ENCODE measurements around the gene TSPYL1. TPM values are rescaled to one million over a fixed set of nuclear protein-coding genes. Genes with fewer than 3 reads are reported as not detected.
A peak's percentile ranks its signal among the peaks of the same experiment; 100 is the strongest.
"Not testable (repeated sequence)": the region's sequence is repeated elsewhere in the genome, so short reads cannot be mapped to it uniquely, and the experiment has no call there.

The TSPYL1 gene
- total RNA-seq, 5 donors from 2014 or later (not counting 1 experiment from before 2014, with no cell fraction given): 83.4 to 215 (median 86.8) TPM

DNA sequence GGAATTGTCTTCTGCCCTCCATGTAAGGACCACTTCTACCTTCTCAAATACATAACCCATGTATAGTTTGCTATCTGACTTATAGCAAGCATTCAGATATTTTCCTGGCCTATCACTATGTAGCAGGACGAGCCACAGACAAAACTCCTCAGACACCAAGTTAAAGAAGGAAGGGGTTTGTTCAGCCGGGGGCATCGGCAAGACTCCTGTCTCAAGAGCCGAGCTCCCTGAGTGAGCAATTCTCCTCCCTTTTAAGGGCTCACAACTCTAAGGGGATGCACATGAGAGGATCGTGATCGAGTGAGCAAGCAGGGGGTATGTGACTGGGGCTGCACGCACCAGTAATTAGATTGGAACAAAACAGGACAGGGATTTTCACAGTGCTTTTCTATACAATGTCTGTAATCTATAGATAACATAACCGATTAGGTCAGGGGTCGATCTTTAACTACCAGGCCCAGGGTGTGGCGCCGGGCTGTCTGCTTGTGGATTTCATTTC lies 46.0 kb upstream of the TSPYL1 start:
- H3K4me3 ChIP-seq (ENCODE audit: control insufficient read depth in 1 of 2, extremely low read depth in 1 of 2, low read length in 1 of 2); H3K4me3 Mint-ChIP-seq; H3K9me3 ChIP-seq; H3K4me1 Mint-ChIP-seq; H3K9me3 Mint-ChIP-seq; H3K36me3 Mint-ChIP-seq; H3K27ac ChIP-seq (ENCODE audit: low read length); POLR2A ChIA-PET; DNase-seq; CTCF ChIA-PET; H3K27me3 Mint-ChIP-seq; ATAC-seq (replicated peaks in 1 of 4); H3K27me3 ChIP-seq (replicated peaks in 1 of 2; ENCODE audit: control insufficient read depth in 2 of 2, extremely low read depth in 1 of 2, insufficient read depth in 2 of 2, low read length in 1 of 2); H3K36me3 ChIP-seq (ENCODE audit: control insufficient read depth in 2 of 2, extremely low read depth in 1 of 2, insufficient read depth in 1 of 2, low read length in 1 of 2); H3K4me1 ChIP-seq (ENCODE audit: control insufficient read depth in 1 of 2, extremely low read depth in 1 of 2, insufficient read depth in 2 of 2, low read length in 2 of 2); H3K27ac Mint-ChIP-seq: not testable (repeated sequence)
- no CpG with 5 or more reads among the region's 11 CpGs for WGBS (ENCODE audit: insufficient coverage)

DNA sequence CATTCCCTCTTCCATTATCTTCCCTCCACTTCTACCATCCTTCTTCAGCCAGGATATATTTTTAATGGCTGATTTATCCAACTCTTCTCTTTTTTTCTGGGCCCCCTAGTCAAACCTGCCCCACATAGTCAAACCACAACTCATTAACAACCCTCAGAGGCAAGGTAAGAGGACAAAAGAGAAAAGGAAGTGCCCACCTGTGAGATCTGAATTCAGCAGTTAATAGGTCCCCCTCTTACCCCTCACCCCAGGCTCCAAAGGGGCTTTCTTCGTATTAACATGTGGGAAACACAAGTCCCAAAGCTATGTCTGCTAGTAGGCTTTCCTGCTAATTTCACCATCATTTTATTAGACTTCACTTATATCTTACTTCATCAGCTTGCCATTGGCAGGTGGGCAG lies 44.1 kb upstream of the TSPYL1 start:
- Histone ChIP-seq H3K4me1 (ENCODE audit: control insufficient read depth in 1 of 2, extremely low read depth in 1 of 2, insufficient read depth in 2 of 2, low read length in 2 of 2) (no peaks in the 10 kb centered on the region), H3K9me3 (no peaks in the 10 kb centered on the region), H3K27ac (ENCODE audit: low read length) (no peak overlapping the region), H3K36me3 (ENCODE audit: control insufficient read depth in 2 of 2, extremely low read depth in 1 of 2, insufficient read depth in 1 of 2, low read length in 1 of 2) (no peaks in the 10 kb centered on the region), H3K4me3 (ENCODE audit: control insufficient read depth in 1 of 2, extremely low read depth in 1 of 2, low read length in 1 of 2) (no peak overlapping the region), H3K27me3 (replicated peaks in 1 of 2; ENCODE audit: control insufficient read depth in 2 of 2, extremely low read depth in 1 of 2, insufficient read depth in 2 of 2, low read length in 1 of 2) (no peaks in the 10 kb centered on the region)
- Mint-ChIP-seq H3K4me3 (no peak overlapping the region), H3K27me3 (no peaks in the 10 kb centered on the region), H3K27ac (no peak overlapping the region), H3K9me3 (no peaks in the 10 kb centered on the region), H3K4me1 (no peaks in the 10 kb centered on the region), H3K36me3 (no peaks in the 10 kb centered on the region)
- POLR2A ChIA-PET: no interaction called here
- DNase-seq (no peak), ATAC-seq (replicated peaks in 1 of 4) (no peak)
- CTCF ChIA-PET: no interaction called here
- WGBS (ENCODE audit: insufficient coverage): 83% methylated on average over 1 of the region's 1 CpG

GRCh38 chr6:116321933-116322332 lies 42.2 kb upstream of the TSPYL1 start:
- H3K27me3 ChIP-seq (replicated peaks in 1 of 2; ENCODE audit: control insufficient read depth in 2 of 2, extremely low read depth in 1 of 2, insufficient read depth in 2 of 2, low read length in 1 of 2); H3K27ac Mint-ChIP-seq; H3K9me3 Mint-ChIP-seq; DNase-seq; H3K36me3 Mint-ChIP-seq; H3K27ac ChIP-seq (ENCODE audit: low read length); H3K4me1 ChIP-seq (ENCODE audit: control insufficient read depth in 1 of 2, extremely low read depth in 1 of 2, insufficient read depth in 2 of 2, low read length in 2 of 2); H3K36me3 ChIP-seq (ENCODE audit: control insufficient read depth in 2 of 2, extremely low read depth in 1 of 2, insufficient read depth in 1 of 2, low read length in 1 of 2); H3K4me1 Mint-ChIP-seq; H3K4me3 ChIP-seq (ENCODE audit: control insufficient read depth in 1 of 2, extremely low read depth in 1 of 2, low read length in 1 of 2); H3K27me3 Mint-ChIP-seq; H3K4me3 Mint-ChIP-seq; POLR2A ChIA-PET; H3K9me3 ChIP-seq; CTCF ChIA-PET; ATAC-seq (replicated peaks in 1 of 4): not testable (repeated sequence)
- 95% methylated on average over 3 of the region's 13 CpGs for WGBS (ENCODE audit: insufficient coverage)

- 100% methylated on average over 1 of the region's 2 CpGs for WGBS (ENCODE audit: insufficient coverage)
- Histone ChIP-seq H3K9me3 (no peaks in the 10 kb centered on the region), H3K4me3 (ENCODE audit: control insufficient read depth in 1 of 2, extremely low read depth in 1 of 2, low read length in 1 of 2) (no peak overlapping the region), H3K36me3 (ENCODE audit: control insufficient read depth in 2 of 2, extremely low read depth in 1 of 2, insufficient read depth in 1 of 2, low read length in 1 of 2) (no peaks in the 10 kb centered on the region), H3K27ac (ENCODE audit: low read length) (no peak overlapping the region), H3K4me1 (ENCODE audit: control insufficient read depth in 1 of 2, extremely low read depth in 1 of 2, insufficient read depth in 2 of 2, low read length in 2 of 2) (no peaks in the 10 kb centered on the region), H3K27me3 (replicated peaks in 1 of 2; ENCODE audit: control insufficient read depth in 2 of 2, extremely low read depth in 1 of 2, insufficient read depth in 2 of 2, low read length in 1 of 2) (no peaks in the 10 kb centered on the region)
- Mint-ChIP-seq H3K27ac (no peak overlapping the region), H3K4me1 (no peaks in the 10 kb centered on the region), H3K27me3 (no peaks in the 10 kb centered on the region), H3K9me3 (no peaks in the 10 kb centered on the region), H3K4me3 (no peak overlapping the region), H3K36me3 (peaks cover under 1% of the 10 kb centered on the region)
- ATAC-seq (replicated peaks in 1 of 4): no peak
- DNase-seq: no peak
- POLR2A ChIA-PET: no interaction called here
- CTCF ChIA-PET: interaction anchor here (0.9 to 1.1 kb wide), 2 partner anchors 99 to 238 kb away, joined by 3 to 4 read pairs; no protein-coding TSS in a partner anchor
Observed at GRCh38 chr6:116316772-116317467, 37.2 kb upstream of the TSPYL1 start.

GRCh38 chr6:116314878-116315277 lies 35.1 kb upstream of the TSPYL1 start:
- H3K9me3 ChIP-seq: no peaks in the 10 kb centered on the region
- no peaks in the 10 kb centered on the region for H3K27me3 ChIP-seq (replicated peaks in 1 of 2; ENCODE audit: control insufficient read depth in 2 of 2, extremely low read depth in 1 of 2, insufficient read depth in 2 of 2, low read length in 1 of 2)
- no peaks in the 10 kb centered on the region for H3K4me1 Mint-ChIP-seq
- H3K27ac ChIP-seq (ENCODE audit: low read length): no peak overlapping the region
- no peak overlapping the region for H3K27ac Mint-ChIP-seq
- ChIA-PET POLR2A (no interaction called here), CTCF (no interaction called here)
- H3K9me3 Mint-ChIP-seq: no peaks in the 10 kb centered on the region
- H3K4me3 Mint-ChIP-seq: no peak overlapping the region
- no peak for ATAC-seq (replicated peaks in 1 of 4)
- H3K36me3 ChIP-seq (ENCODE audit: control insufficient read depth in 2 of 2, extremely low read depth in 1 of 2, insufficient read depth in 1 of 2, low read length in 1 of 2): peaks cover 0 to 3% of the 10 kb centered on the region in 2 donors
- DNase-seq: peak in 1 of 35 experiments; percentile 2
- H3K27me3 Mint-ChIP-seq: no peaks in the 10 kb centered on the region
- H3K36me3 Mint-ChIP-seq: peaks cover 18% of the 10 kb centered on the region
- no peaks in the 10 kb centered on the region for H3K4me1 ChIP-seq (ENCODE audit: control insufficient read depth in 1 of 2, extremely low read depth in 1 of 2, insufficient read depth in 2 of 2, low read length in 2 of 2)
- no peak overlapping the region for H3K4me3 ChIP-seq (ENCODE audit: control insufficient read depth in 1 of 2, extremely low read depth in 1 of 2, low read length in 1 of 2)

DNA sequence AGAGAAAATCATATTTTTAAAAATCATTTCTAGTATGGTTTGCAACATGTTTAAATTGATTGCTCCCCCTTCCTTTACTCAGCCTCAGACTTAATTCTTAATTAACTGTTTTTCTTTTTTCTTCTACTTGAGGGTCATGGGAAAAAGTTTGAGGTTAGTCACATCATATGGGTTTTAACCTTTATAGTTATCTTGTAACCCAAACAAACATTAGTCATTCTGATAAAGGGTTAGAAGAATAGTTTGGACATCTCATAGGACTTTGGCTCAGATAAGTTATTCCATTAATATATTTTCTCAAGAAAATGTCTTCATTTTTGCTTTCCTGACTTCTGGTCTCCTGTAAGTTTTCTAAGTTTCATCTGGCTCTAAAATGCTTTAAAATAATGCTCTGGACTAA lies 34.5 kb upstream of the TSPYL1 start:
- no peak overlapping the region for H3K4me3 ChIP-seq (ENCODE audit: control insufficient read depth in 1 of 2, extremely low read depth in 1 of 2, low read length in 1 of 2)
- no peaks in the 10 kb centered on the region for H3K27me3 ChIP-seq (replicated peaks in 1 of 2; ENCODE audit: control insufficient read depth in 2 of 2, extremely low read depth in 1 of 2, insufficient read depth in 2 of 2, low read length in 1 of 2)
- Mint-ChIP-seq H3K4me1 (no peaks in the 10 kb centered on the region), H3K9me3 (no peaks in the 10 kb centered on the region), H3K27ac (no peak overlapping the region), H3K36me3 (peaks cover 20% of the 10 kb centered on the region), H3K4me3 (no peak overlapping the region), H3K27me3 (no peaks in the 10 kb centered on the region)
- ChIA-PET CTCF (no interaction called here), POLR2A (no interaction called here)
- DNase-seq: no peak
- peaks cover 0 to 3% of the 10 kb centered on the region in 2 donors for H3K36me3 ChIP-seq (ENCODE audit: control insufficient read depth in 2 of 2, extremely low read depth in 1 of 2, insufficient read depth in 1 of 2, low read length in 1 of 2)
- no peaks in the 10 kb centered on the region for H3K4me1 ChIP-seq (ENCODE audit: control insufficient read depth in 1 of 2, extremely low read depth in 1 of 2, insufficient read depth in 2 of 2, low read length in 2 of 2)
- ATAC-seq (replicated peaks in 1 of 4): no peak
- no peak overlapping the region for H3K27ac ChIP-seq (ENCODE audit: low read length)
- H3K9me3 ChIP-seq: no peaks in the 10 kb centered on the region

Data from T-cell (primary cell).